Measurements from ENCODE around the gene SNTG2. TPM values are rescaled to one million over a fixed set of nuclear protein-coding genes. Genes with fewer than 3 reads are reported as not detected.

SNTG2 gene
- total and polyA plus RNA-seq, 2 of the 13 experiments (the other 11 are each of a cell fraction or from before 2014, with no cell fraction given), result not detected

DNA sequence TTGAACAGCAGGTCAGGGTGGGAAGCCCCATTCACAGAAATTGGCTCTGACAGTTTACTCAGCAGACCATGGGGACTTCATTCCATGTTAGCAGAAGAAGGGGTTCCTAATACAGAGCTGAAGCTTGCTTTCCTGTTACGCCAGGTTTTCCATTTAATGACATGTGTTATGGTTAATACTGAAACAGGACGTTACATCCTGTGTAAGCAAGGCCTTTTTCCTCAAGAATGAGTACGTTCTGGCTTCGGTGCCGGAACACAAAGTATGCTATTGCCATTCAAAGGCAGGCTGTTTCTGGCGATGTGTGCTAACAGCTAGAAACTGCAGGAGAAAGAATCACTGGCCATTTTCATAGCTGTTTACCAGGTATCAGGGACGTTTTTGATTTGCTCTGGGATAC, 190.4 kb downstream of the SNTG2 start (continued):
- TF ChIP-seq, protein P1, sequence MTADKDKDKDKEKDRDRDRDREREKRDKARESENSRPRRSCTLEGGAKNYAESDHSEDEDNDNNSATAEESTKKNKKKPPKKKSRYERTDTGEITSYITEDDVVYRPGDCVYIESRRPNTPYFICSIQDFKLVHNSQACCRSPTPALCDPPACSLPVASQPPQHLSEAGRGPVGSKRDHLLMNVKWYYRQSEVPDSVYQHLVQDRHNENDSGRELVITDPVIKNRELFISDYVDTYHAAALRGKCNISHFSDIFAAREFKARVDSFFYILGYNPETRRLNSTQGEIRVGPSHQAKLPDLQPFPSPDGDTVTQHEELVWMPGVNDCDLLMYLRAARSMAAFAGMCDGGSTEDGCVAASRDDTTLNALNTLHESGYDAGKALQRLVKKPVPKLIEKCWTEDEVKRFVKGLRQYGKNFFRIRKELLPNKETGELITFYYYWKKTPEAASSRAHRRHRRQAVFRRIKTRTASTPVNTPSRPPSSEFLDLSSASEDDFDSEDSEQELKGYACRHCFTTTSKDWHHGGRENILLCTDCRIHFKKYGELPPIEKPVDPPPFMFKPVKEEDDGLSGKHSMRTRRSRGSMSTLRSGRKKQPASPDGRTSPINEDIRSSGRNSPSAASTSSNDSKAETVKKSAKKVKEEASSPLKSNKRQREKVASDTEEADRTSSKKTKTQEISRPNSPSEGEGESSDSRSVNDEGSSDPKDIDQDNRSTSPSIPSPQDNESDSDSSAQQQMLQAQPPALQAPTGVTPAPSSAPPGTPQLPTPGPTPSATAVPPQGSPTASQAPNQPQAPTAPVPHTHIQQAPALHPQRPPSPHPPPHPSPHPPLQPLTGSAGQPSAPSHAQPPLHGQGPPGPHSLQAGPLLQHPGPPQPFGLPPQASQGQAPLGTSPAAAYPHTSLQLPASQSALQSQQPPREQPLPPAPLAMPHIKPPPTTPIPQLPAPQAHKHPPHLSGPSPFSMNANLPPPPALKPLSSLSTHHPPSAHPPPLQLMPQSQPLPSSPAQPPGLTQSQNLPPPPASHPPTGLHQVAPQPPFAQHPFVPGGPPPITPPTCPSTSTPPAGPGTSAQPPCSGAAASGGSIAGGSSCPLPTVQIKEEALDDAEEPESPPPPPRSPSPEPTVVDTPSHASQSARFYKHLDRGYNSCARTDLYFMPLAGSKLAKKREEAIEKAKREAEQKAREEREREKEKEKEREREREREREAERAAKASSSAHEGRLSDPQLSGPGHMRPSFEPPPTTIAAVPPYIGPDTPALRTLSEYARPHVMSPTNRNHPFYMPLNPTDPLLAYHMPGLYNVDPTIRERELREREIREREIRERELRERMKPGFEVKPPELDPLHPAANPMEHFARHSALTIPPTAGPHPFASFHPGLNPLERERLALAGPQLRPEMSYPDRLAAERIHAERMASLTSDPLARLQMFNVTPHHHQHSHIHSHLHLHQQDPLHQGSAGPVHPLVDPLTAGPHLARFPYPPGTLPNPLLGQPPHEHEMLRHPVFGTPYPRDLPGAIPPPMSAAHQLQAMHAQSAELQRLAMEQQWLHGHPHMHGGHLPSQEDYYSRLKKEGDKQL (CRISPR knock-in tag; IDR thresholded peaks at IDR 0.05; ENCODE audit: low read depth), result no peak
- TF ChIP-seq EEA1 (CRISPR knock-in tag; IDR thresholded peaks at IDR 0.05; ENCODE audit: borderline replicate concordance), result no peak
- no peak for TF ChIP-seq ZNF274 (CRISPR knock-in tag; IDR thresholded peaks at IDR 0.05)
- no peak for TF ChIP-seq TOE1 (CRISPR knock-in tag; IDR thresholded peaks at IDR 0.05)
- TF ChIP-seq ZNF720 (CRISPR knock-in tag; IDR thresholded peaks at IDR 0.05), result no peak
- TF ChIP-seq, protein P2, sequence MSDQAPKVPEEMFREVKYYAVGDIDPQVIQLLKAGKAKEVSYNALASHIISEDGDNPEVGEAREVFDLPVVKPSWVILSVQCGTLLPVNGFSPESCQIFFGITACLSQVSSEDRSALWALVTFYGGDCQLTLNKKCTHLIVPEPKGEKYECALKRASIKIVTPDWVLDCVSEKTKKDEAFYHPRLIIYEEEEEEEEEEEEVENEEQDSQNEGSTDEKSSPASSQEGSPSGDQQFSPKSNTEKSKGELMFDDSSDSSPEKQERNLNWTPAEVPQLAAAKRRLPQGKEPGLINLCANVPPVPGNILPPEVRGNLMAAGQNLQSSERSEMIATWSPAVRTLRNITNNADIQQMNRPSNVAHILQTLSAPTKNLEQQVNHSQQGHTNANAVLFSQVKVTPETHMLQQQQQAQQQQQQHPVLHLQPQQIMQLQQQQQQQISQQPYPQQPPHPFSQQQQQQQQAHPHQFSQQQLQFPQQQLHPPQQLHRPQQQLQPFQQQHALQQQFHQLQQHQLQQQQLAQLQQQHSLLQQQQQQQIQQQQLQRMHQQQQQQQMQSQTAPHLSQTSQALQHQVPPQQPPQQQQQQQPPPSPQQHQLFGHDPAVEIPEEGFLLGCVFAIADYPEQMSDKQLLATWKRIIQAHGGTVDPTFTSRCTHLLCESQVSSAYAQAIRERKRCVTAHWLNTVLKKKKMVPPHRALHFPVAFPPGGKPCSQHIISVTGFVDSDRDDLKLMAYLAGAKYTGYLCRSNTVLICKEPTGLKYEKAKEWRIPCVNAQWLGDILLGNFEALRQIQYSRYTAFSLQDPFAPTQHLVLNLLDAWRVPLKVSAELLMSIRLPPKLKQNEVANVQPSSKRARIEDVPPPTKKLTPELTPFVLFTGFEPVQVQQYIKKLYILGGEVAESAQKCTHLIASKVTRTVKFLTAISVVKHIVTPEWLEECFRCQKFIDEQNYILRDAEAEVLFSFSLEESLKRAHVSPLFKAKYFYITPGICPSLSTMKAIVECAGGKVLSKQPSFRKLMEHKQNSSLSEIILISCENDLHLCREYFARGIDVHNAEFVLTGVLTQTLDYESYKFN (CRISPR knock-in tag; conservative IDR thresholded peaks at IDR 0.05), result no peak
- no peak for TF ChIP-seq ZFYVE20 (CRISPR knock-in tag; IDR thresholded peaks at IDR 0.05; ENCODE audit: borderline replicate concordance, low read depth)
- TF ChIP-seq, protein P3, sequence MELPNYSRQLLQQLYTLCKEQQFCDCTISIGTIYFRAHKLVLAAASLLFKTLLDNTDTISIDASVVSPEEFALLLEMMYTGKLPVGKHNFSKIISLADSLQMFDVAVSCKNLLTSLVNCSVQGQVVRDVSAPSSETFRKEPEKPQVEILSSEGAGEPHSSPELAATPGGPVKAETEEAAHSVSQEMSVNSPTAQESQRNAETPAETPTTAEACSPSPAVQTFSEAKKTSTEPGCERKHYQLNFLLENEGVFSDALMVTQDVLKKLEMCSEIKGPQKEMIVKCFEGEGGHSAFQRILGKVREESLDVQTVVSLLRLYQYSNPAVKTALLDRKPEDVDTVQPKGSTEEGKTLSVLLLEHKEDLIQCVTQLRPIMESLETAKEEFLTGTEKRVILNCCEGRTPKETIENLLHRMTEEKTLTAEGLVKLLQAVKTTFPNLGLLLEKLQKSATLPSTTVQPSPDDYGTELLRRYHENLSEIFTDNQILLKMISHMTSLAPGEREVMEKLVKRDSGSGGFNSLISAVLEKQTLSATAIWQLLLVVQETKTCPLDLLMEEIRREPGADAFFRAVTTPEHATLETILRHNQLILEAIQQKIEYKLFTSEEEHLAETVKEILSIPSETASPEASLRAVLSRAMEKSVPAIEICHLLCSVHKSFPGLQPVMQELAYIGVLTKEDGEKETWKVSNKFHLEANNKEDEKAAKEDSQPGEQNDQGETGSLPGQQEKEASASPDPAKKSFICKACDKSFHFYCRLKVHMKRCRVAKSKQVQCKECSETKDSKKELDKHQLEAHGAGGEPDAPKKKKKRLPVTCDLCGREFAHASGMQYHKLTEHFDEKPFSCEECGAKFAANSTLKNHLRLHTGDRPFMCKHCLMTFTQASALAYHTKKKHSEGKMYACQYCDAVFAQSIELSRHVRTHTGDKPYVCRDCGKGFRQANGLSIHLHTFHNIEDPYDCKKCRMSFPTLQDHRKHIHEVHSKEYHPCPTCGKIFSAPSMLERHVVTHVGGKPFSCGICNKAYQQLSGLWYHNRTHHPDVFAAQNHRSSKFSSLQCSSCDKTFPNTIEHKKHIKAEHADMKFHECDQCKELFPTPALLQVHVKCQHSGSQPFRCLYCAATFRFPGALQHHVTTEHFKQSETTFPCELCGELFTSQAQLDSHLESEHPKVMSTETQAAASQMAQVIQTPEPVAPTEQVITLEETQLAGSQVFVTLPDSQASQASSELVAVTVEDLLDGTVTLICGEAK (IDR thresholded peaks at IDR 0.05), result no peak
- TF ChIP-seq, protein P3 (CRISPR knock-in tag; IDR thresholded peaks at IDR 0.05), result no peak
- TF ChIP-seq, protein P4, sequence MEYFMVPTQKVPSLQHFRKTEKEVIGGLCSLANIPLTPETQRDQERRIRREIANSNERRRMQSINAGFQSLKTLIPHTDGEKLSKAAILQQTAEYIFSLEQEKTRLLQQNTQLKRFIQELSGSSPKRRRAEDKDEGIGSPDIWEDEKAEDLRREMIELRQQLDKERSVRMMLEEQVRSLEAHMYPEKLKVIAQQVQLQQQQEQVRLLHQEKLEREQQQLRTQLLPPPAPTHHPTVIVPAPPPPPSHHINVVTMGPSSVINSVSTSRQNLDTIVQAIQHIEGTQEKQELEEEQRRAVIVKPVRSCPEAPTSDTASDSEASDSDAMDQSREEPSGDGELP (IDR thresholded peaks at IDR 0.05; ENCODE audit: borderline replicate concordance, low read depth), result no peak
